ENCODE data around the gene ATP6AP1.
"Not testable (repeated sequence)": the region's sequence is repeated elsewhere in the genome, so short reads cannot be mapped to it uniquely, and the experiment has no call there.

The ATP6AP1 gene

GRCh38 chrX:154399527-154400368 lies 28.7 kb upstream of the ATP6AP1 start:
- DNase-seq (ENCODE audit: low read depth): no peak

DNA sequence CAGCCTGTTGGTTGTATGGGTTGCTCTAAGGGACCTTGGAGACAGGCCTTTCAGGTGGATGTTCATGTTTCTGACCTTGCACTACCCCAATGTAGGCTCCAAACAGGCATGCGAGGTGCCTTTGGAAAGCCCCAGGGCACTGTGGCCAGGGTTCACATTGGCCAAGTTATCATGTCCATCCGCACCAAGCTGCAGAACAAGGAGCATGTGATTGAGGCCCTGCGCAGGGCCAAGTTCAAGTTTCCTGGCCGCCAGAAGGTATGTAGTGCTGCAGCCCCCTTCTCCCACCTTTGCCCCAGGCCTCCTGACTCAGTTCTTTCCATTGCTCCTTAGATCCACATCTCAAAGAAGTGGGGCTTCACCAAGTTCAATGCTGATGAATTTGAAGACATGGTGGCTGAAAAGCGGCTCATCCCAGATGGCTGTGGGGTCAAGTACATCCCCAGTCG lies 28.1 kb upstream of the ATP6AP1 start:
- DNase-seq (ENCODE audit: low read depth): not testable (repeated sequence)

DNA sequence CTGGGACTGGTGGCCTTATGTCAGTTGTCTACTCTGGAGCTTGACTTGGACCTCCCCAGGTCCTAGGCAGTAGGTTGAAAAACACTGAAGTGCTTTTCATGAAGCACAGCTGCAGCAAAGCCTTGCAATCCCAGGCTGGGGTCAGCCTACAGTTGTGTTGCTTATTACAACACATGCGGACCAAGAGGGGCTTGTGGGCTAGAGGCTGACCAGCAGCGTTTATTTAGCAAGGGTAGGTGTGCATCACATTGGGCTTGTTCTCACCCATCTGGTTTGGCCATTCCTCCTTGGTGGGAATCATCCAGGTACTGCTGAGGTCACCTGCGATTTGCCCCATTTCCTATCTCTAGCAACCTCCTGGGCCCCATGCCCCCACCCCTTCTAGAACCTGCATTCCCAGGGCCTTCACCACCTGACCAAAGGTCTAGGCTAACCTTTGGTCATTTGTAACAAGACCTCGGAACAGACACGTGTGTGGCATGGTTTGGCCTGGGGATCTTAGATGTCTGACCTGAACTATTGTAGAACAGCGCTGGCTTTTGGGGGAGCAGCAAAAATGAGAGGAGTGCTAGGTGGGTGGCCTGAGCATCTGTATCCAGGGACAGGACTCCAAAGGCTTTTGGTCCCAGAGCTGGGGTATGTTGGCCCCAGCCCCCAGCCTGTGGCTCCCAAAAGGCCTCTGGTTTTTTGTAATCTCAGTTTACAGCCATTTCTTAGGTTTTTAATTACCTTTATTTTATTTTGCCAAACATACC lies 27.3 kb upstream of the ATP6AP1 start:
- no peak for DNase-seq (ENCODE audit: low read depth)

DNA sequence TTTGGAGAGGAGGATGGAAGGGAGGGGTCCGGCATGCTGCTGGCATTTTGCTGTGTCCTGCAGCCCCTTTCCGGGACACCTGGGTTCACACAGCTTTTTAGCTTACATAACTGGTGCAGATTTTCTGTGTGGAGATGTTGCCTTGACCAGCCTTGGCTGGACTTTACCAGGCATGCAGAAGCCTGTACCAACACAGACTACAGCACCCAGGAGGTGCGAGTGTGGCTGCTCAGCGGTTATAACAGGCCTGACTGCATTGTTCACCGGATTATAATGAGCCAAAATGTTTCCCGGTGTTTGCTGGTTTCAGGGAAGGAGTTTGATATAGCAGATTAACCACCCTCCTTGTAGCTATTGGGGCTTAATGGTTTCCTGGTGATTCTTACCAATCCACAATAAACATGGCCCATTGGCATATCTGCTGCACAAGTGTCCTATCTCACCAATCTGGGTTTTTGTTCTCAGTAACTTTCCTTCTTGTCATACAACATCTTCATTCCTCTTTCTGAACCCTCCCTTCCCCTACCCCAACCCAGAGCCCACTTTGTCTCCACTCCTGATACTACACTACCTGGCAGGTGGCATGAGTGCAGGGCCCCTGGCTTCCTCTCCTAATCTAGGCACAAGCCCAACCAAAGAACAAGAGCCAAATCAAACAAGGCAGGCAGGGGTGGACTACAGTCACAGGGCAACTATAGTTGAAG lies 26.4 kb upstream of the ATP6AP1 start:
- DNase-seq (ENCODE audit: low read depth): no peak

DNA sequence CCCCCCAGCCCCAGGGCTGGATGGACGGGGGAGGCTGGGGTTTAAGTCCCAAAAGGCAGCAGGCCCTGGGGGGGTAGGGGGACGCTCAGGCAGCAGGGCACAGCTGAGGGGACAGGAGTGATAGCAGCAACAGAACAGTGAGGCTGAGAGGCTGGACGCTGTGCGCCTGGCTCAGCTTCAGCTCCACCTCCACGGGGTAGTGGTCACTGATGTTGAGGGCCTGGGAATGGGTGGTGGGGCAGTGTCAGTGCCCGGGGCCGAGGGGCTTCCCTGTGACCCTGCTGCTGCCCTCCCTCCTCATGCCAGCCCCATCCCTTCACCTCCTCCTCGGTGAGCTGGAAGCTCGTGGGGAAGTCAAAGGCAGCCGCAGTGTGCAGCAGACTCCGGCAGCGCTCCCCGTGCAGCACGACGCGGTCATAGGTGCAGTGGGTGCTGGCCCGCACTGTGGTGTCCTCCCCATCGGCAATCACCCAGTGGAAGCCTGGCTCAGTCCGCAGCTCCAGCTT lies 25.8 kb upstream of the ATP6AP1 start:
- no peak for DNase-seq (ENCODE audit: low read depth)

GRCh38 chrX:154403192-154403591 lies 25.3 kb upstream of the ATP6AP1 start:
- no peak for DNase-seq (ENCODE audit: low read depth)

DNA sequence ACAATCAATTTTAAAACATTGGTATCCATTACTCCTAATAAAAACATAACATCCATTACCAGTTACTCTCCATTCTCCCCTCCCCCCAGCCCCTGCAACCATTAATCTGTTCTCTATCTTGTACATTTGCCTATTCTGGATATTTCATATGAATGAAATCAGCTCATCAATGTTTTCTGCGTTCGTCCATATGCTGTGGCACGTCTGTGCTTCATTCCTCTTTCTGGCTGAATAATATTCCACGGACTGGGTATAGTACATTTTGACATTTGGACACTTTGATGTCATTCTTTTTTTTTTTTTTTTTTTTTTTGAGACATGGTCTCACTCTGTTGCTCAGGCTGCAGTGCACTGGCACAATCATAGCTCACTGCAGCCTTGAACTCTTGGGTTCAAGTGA lies 24.6 kb upstream of the ATP6AP1 start:
- DNase-seq (ENCODE audit: low read depth): no peak

- DNase-seq (ENCODE audit: low read depth): no peak
These were observed 23.8 kb upstream of the ATP6AP1 start for GRCh38 chrX:154404625-154405192.

DNA sequence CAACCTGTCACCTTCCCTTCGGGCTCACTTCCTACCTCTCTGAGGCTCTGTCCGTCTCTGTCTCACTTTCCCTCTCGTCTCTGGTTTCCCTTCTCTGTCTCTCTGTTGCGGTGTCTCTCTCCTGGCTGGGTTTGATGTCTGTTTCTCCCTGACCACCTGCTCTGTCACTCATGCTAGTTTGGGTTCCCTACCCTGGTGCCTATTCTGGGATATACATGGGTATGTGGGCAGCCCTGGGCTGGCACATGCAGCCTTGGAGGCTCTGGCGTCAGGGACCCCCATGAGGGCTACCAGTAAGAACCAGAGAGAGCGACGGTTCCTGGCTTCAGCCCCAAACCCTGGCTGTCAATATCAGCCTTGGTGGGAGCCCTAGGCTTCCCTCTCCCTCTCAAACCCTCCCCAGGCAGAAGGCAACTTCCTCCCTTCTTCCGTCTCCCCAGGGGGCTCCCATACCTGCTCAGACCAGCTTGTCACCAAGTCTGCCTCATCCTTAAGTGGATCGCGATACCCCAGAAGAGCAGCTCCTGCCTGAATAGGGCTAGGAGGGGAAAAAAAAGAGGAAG lies 19.7 kb upstream of the ATP6AP1 start:
- no peak for DNase-seq (ENCODE audit: low read depth)

DNA sequence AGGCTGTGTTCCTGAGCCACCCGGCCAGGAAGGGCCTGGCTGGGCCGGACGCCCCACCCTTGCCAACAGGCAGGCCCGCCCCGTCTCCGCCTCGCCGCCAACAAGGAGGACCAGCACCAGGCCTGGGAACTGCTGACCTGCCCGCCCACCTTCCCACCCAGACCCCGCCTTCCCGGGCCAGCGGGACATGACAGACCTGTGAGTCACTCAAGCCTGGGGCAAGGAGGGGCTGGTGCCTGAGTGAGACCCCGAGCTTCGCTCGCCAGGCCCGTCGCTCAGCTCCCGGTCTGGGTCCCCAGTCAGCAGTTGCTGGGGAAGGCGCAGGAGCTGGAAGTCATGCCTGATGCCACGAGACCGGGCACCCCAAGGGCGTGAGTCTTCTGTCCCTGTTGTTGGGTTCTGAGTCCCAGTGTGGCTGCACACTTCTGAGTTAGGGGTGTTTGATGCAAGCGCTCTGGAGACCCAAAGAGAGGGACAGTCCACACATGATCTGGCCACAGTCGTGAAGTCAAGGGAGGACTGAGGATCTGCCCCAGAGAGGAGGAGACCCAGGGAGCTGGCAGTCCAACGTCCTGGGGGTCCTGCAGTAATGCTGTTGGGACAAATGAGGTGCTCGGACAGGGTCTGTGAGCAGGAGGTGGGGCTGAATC lies 19.1 kb upstream of the ATP6AP1 start, which contains the start of gene DNASE1L1:
TSS of gene DNASE1L1 (minus strand) at position 33 of the 650 bp plus-strand sequence. CDS start 3,686 bp downstream, outside the sequence.
- DNase-seq (ENCODE audit: low read depth): no peak

- no peak for DNase-seq (ENCODE audit: low read depth)
These were observed 16.5 kb upstream of the ATP6AP1 start for GRCh38 chrX:154411981-154412340.

DNA sequence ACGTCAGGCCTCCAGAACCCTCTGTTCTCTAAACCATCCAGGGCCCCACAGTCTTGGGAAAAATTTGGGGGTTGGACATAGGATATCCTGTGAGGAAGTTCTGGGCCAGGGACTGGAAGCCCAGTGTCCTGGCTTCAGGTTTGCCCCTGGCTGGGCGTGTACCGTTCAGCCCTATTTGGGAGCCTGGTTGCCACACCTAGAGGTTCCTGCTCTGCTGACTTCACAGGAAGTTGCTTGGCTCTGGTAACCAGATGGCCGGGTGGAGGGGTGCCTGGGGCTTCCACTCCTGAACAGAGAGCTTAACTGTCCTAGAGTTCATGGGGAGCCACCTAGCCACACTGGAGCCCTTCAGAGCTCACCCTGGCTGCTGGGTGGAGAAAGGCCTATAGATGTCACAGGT lies 16.0 kb upstream of the ATP6AP1 start:
- no peak for DNase-seq (ENCODE audit: low read depth)

DNA sequence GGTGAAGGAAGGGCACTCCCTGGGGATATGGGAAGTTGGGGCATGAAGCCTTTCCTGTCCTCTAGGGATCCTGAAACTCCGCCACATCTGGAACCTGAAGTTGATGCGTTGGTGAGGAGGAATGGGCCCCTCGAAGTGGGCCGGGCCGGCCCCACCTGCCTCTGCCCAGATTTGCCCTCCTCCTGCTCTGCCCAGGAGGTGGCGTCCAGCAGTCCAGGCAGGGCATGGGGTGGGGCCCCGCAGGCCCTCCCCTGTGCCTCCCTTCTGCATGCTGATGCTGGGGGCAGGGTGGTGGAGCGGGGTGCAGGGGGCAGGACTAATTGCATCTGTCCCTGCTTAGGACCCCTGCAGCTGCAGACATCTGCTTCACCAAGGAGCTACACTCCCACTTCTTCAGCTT lies 15.3 kb upstream of the ATP6AP1 start:
- DNase-seq (ENCODE audit: low read depth): no peak

- DNase-seq (ENCODE audit: low read depth): no peak
These were observed 11.3 kb upstream of the ATP6AP1 start for GRCh38 chrX:154417157-154417556.

DNA sequence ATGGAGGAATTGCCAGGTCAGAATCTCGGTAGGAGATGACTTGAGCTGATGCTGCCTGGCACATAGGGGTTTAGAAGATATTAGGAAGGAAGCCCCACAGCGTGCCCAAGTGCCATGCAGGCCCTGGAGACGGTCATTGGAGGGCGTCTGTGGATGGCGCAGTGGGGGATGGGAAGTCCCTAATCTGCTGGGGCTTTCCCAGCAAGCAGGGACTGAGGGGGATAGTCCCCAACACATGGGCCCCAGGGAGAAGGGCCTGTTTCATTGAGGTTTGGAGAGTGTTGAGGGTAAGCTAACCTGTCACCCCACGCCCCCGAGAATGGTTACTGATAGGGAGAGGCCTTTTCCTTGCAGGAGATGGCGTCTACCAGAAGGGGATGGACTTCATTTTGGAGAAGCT lies 9.3 kb upstream of the ATP6AP1 start:
- no peak for DNase-seq (ENCODE audit: low read depth)

GRCh38 chrX:154419688-154420401 lies 8.6 kb upstream of the ATP6AP1 start:
- no peak for DNase-seq (ENCODE audit: low read depth)

DNA sequence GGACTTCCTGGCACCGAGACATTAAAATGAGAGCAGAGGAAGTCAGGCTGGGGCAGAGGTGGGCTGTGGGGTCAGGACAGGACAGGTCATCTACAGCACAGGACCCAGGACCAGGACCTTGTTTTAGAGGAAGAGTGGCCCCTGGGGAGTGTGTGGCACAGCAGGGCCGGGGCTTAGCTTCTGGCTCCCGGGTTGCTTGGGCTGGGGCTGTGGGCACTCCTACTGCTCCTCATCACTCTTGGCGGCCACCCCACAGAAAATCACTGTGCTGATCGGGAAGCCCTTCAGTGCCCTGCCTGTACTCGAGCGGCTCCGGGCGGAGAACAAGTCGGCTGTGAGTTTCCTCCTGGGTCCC lies 8.1 kb upstream of the ATP6AP1 start:
- no peak for DNase-seq (ENCODE audit: low read depth)

GRCh38 chrX:154426916-154427770 lies 1.3 kb upstream of the ATP6AP1 start:
- DNase-seq (ENCODE audit: low read depth): no peak

- DNase-seq (ENCODE audit: low read depth): no peak
These were observed 1.2 kb downstream of the ATP6AP1 start for GRCh38 chrX:154429711-154430110.

GRCh38 chrX:154430479-154430878 lies 2.0 kb downstream of the ATP6AP1 start:
- DNase-seq (ENCODE audit: low read depth): no peak

Measured in HS-5 (cell line).